HuH-7 (cell line): ENCODE measurements around the gene ASPHD1.
A peak's percentile ranks its signal among the peaks of the same experiment; 100 is the strongest.
"Not testable (repeated sequence)": the region's sequence is repeated elsewhere in the genome, so short reads cannot be mapped to it uniquely, and the experiment has no call there.

Experiments
- DNase-seq: peaks from one replicate; pipeline ENCODE4 v3.0.0; 2011; ENCODE audit warnings: low spot score

Gene ASPHD1

DNA sequence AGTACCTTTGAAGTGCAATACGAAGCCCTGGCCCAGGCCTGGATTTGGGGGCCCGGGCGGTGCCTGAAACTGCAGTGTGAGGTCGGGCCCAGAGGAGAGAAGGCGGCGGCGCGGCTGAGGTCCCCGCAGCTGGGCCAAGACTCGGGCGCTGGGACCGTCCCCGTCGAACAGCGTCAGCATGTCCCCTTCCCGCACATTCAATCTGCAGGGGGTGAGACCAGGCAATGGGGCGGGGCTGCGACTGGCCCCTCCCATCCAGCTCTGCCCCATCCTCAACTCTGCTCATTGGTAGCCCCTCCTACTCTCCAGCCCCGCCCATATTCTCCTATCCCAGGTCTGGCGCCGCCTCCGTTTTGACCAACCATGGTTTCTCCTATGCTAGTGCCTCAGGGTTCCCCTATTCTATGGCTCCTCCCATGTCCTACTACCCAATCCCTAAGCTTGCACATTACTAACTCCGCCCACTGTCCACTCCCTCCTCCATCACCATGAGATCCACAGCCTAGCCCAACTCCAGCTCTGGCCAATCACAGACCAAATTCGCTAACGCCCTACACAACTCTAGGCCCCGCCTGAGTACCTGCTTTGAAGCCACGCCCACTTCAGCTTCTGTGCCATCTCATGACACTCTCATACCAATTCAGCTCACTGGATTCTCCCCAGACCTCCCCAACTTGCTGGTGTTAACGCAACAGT lies 22.9 kb upstream of the ASPHD1 start:
- no peak for DNase-seq

- DNase-seq: no peak
Observed at GRCh38 chr16:29878172-29878571, 22.1 kb upstream of the ASPHD1 start.

DNA sequence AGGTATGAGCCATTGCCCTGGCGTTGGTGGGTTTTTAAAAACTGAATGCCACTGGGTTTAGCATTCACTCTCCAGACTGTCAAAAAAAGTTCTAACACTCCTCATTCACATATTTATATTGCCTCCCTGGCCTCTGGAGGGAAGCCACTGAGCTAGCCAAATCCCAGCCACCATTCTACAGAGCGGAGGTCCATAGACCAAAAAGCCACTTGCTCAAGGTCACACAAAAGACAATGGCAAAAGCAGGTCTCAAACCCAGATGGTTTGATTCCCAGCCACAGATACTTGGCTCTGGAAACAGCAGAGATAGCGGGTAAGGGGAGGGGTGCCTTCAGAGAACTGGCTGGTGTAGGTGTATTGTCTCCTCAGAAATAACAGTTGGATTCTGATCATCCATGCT lies 19.2 kb upstream of the ASPHD1 start:
- DNase-seq: no peak

DNA sequence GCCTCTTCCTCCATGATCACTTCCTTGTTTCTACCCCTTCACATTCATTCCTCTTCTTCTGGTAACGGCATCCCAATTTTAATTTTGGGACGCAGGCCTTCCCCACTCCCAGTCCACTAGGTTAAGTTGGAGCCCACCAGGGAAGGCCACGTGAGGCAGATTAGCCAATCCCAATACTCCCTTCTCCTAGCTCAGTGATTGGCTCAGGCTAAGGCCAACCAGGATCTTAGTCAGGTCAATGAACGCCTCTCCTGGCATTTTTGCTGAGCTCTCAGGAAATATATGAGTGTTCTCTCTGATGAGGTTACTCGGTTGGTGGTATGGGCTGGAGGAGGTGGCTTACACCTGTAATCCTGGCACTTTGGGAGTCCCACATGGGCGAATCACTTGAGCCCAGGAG lies 16.3 kb upstream of the ASPHD1 start:
- DNase-seq: no peak

GRCh38 chr16:29889372-29889771 lies 10.9 kb upstream of the ASPHD1 start:
- not testable (repeated sequence) for DNase-seq

DNA sequence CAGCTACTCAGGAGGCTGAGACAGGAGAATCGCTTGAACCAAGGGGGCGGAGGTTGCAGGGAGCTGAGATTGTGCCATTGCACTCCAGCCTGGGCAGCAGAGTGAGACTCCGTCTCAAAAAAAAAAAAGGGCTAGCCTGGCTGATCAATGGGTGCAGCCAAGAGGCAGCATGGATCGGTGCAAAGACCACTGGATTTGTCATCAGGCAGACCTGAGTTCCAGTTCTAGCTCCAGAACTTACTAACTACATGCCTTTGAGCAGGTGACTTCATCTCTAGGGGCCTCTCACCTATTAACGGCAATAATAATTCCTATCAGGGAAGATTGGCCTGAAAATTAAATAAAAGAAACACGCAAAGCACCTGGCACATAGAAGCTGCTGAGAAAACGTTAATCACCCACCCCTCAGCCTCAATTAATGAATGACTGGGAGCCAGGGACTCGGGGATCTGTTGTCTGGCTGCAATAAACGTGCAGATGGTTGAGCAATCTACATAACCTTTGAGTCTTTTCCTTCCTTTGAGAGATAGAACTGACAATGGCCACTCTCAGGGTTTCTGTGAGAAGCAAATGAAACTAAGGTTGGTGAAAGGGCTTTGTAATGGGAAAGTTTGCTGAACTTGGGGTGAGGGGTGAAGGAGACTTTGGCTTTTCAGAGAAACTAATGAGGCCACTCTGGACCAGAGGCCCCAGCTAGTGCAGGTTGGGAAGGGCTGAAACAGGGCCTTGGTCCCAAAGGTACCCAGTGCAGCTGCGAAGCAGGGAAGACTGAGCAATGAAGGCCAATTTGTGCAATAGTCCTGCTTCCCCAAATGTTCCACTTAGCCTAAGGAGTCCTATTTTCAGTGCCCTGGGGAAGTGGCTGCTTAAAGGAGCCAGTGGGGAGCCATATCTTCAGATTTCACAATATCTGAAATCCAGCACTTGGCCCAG lies 8.5 kb upstream of the ASPHD1 start:
- peak; percentile 89 for DNase-seq

DNA sequence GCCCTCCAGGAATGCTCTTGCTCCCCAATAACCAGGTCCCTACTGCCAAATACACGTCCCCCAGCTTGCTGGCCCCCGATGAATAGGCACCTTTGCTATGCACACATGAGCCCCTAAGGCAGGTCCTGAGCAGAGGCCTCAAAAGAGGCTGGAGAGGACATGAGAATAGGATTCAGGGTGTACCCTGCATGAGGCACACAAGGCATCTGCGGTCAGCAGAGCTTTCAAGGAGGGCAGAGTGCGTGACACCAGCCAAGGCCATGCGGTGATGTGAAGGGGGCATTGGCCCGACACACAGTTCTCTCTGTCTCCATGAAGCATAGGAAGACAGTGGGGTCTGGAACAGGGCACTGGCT lies 7.9 kb upstream of the ASPHD1 start:
- DNase-seq: no peak

- no peak for DNase-seq
Observed at GRCh38 chr16:29893553-29893952, 6.7 kb upstream of the ASPHD1 start.

DNA sequence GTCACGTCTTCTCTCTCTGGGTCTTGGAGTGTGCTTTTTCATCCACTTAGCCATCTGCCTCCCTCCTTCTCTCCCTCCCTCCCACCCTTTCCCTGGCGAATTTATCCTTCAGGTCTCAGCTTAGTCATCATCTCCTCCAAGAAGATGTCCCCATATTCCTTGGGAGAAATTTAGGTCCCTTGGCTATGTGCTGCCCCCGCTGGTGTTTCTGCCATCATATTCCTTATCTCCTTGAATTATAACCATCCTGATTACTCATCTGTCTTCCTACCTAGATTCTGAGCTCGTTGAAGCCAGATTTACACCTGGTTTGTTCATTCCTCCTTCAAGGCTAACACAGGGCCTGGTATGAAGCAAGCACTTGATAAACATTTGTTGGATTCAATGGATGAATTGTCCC lies 5.9 kb upstream of the ASPHD1 start:
- no peak for DNase-seq

DNA sequence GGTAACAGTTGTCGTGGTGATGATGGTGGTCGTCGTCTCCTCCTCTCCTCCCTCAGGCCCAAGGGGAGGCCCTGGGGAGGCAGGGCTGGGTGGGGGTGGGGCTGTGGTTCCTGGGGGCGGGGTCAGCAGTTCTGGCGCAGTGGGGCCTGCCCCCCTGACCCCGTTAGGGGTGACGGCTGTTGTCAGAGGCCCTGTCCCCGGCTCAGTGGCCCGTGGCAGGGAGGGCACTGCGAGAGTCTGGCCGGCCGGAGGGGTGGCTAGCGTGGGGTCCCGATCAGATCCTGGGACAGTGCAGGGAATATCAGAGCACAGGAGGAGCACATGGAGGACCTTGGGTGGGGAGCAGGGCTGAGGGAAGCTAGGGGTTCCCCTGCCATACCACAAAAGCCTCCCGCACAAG lies 3.4 kb upstream of the ASPHD1 start:
- DNase-seq: no peak

DNA sequence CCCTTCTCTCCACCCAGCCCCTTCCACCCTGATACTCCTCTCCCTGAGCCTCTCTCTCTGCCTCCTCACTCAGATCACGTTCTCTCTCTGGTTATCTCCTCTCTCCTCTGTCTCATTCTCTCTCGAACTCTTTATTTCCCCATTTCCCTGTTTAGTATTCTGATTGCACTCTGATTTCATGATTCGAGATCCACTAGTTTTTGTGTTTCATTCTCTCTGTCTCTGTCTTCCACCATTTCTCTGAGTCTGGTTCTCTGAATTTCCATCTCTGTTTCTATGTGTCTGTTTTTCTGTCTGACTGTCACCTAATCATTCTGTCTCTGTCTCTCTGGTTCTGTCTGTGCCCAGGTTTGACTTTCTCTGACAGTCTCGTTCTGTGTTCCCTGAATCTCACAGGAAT lies 3.0 kb upstream of the ASPHD1 start:
- no peak for DNase-seq

DNA sequence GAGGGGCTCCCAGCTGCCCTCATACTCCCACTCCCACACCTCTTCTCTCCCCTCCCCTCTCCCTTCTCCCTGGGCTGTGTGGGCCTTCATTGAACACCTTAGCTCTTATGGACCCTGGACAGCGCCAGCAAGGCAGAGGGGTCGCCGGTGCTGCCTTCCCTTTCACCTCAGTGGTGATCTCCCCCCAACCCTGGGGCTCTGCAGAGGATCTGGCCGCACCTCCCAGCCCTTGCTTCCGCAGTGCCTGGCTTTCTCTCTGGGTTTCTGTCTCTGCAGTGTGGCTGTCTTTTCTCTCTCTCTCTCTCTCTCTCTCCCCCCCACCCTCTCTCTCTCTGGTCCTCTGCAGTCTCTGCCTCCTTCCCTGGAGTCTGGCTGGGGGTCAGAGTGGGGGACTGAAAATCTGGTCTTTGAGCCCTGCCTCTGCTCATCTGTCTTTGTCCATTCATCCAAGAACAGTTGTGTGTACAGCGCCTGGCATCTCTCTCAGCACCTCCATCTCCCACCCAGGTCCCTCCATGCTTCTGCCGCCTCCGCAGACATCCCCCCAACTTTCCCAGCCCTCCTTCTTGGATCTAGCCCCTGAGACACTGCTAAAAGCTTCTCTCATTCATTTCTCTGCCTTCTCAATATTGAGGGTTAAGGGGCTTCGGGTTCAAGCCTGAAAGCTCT lies 2.0 kb upstream of the ASPHD1 start:
- no peak for DNase-seq

GRCh38 chr16:29898804-29899515 lies 1.3 kb upstream of the ASPHD1 start:
- DNase-seq: peak; percentile 88

GRCh38 chr16:29899516-29900101 lies 679 bp upstream of the ASPHD1 start, which contains the start of gene SEZ6L2:
TSS of gene SEZ6L2 (minus strand) at chr16:29899550. CDS start at chr16:29899019, 531 bp downstream.
- peak; percentile 97 for DNase-seq

DNA sequence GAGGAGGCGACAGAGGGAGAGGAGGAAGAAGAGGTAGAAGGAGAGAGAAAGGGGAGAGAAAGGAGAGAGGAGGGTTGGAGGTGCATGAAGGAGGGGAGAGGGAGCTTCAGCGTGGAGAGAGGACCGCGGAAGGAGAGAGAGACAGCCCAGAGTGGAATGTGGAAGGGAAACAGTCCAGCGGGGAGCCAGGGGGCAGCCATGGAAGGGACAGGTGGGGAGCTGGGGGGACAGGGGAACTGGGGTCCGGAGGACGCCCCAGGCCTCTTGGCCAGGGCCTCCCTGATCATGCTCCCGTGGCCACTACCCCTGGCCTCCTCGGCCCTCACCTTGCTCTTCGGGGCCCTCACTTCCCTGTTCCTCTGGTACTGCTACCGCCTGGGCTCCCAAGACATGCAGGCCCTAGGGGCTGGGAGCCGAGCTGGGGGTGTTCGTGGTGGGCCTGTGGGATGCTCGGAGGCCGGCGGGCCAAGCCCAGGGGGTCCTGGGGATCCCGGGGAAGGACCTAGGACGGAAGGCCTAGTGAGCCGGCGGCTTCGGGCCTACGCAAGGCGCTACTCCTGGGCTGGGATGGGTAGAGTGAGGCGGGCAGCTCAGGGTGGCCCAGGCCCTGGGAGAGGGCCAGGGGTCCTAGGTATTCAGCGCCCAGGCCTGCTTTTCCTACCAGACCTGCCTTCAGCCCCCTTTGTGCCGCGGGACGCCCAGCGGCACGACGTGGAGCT lies 759 bp downstream of the ASPHD1 start:
- no peak for DNase-seq

- no peak for DNase-seq
Observed at GRCh38 chr16:29901607-29901945, 1.3 kb downstream of the ASPHD1 start.

DNA sequence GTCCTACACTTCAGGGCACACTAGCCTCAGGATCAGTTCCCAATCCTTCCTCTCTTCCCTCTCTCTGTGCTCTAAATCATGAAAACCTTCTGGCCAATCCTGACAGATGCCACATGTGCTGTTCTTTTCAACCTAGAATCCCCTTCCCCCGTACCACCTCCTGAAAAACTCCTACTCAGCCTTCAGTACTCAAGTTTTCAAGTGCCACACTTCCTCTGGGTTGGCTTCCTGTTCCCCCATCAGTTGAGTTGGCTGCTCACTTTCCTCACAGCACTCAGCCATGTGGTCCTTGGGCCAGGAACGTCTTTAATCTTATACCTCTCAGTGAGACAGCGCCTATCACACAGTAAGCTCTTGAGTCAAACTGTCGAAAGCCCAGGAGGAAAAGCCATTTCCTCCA lies 3.3 kb downstream of the ASPHD1 start:
- DNase-seq: no peak

- DNase-seq: no peak
Observed at GRCh38 chr16:29904947-29905346, 4.7 kb downstream of the ASPHD1 start.

DNA sequence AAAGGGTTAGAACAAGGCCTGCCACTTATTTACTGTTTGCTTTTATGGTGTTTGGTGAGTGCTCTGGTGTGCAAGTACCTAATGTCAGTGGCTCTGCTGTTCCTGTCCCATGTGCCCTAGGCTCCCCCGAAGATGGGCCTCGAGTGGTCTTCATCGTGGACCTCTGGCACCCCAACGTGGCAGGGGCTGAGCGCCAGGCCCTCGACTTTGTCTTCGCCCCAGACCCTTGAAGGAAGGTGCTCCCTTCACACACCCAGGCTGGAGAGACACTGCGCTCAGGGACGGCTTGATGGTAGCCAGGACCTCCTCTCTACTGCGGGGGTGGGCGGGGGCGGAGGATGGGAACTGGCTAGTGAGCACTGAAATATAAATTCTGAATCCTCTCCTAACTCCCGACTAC lies 5.4 kb downstream of the ASPHD1 start:
- no peak for DNase-seq

- DNase-seq: no peak
Observed at GRCh38 chr16:29906520-29907244, 6.4 kb downstream of the ASPHD1 start.

DNA sequence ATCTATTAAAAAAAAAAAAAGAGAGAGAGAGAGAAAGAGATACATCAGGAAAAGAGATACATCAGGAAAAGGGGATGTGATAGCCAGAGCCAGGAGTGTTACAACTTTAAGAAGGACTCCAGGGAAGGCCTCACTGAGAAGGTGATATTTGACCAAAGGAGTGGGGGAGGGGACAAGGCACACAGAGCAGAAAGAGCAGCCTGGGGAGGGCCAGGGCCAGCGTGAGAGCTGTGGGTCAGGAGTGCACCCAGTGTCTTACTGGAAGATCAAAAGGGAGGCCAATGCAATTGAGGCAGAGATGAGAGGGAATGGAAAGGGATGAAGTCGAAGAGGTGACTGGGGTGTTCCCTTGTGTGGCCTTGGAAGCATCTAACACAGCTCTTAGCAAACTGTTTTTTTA lies 7.7 kb downstream of the ASPHD1 start:
- DNase-seq: no peak
